Kidney (tissue), 14 donors: Measurements from ENCODE around the gene NOTCH4. TPM values are rescaled to one million over a fixed set of nuclear protein-coding genes. Genes with fewer than 3 reads are reported as not detected.
"Not testable (repeated sequence)": the region's sequence is repeated elsewhere in the genome, so short reads cannot be mapped to it uniquely, and the experiment has no call there.

Experiments
- DNase-seq, 5 donors: peaks; one replicate each; pipeline ENCODE4 v3.0.0-alpha.2; 2013 to 2020
- FAIRE-seq: peaks from 2 replicates; lab custom pipeline; 2012; peaks lifted over from hg19 to GRCh38; lab: Jason Lieb, UNC
- H3K27ac ChIP-seq, 2 donors: one replicate each; pipeline ENCODE4 v1.7.0; 2013; ENCODE audit warnings: low read depth in 2 of 2, low read length in 2 of 2, inconsistent platforms in 1 of 2
- H3K27me3 ChIP-seq: one replicate; pipeline ENCODE4 v1.7.1; 2013; ENCODE audit warnings: low read length, inconsistent platforms; ENCODE audit not compliant: control insufficient read depth, insufficient read depth
- H3K36me3 ChIP-seq, 3 donors: one replicate each; pipeline versions ENCODE4 v1.7.0 to v1.7.1; 2013; ENCODE audit warnings: low read length in 3 of 3, control low read depth in 1 of 3, inconsistent platforms in 1 of 3; ENCODE audit not compliant: insufficient read depth in 3 of 3, control insufficient read depth in 2 of 3
- H3K4me1 ChIP-seq, 3 donors: one replicate each; pipeline versions ENCODE4 v1.7.0 to v1.7.1; 2013; ENCODE audit warnings: low read length in 3 of 3, inconsistent platforms in 1 of 3, low read depth in 1 of 3; ENCODE audit not compliant: control insufficient read depth in 2 of 3, insufficient read depth in 2 of 3
- H3K4me3 ChIP-seq, 3 donors: one replicate each; pipeline versions ENCODE4 v1.7.0 to v1.8.1; 2013; ENCODE audit warnings: low read length in 3 of 3, control low read depth in 1 of 3, inconsistent platforms in 1 of 3
- H3K9ac ChIP-seq, 3 donors: one replicate each; pipeline versions ENCODE4 v1.7.0 to v1.7.1; 2013; ENCODE audit warnings: low read length in 3 of 3, control low read depth in 1 of 3, inconsistent platforms in 1 of 3
- H3K9me3 ChIP-seq, 3 donors: one replicate each; pipeline versions ENCODE4 v1.7.0 to v1.7.1; 2013; ENCODE audit warnings: low read length in 3 of 3, control low read depth in 1 of 3, inconsistent platforms in 1 of 3; ENCODE audit not compliant: control insufficient read depth in 2 of 3, insufficient read depth in 1 of 3
- intact Hi-C: fragments of 100-400 bp; cut with DNase I; formaldehyde crosslinking; loops from one replicate; pipeline ENCODE4 v1.11.1; 2022
- polyA plus RNA-seq: library from polyadenylated mRNA; stranded (reverse); fragments of 350-450 nt; fragmentation: Illumina TruSeq; extraction: RNeasy Lipid Tissue Mini Kit (QIAGEN cat#74804); gene quantifications from one replicate; pipeline ENCODE4 v1.2.3, GENCODE V29; 2014; ENCODE audit warnings: low read depth, low replicate concordance; ENCODE audit not compliant: insufficient read depth
- total RNA-seq: library from RNA; stranded (reverse); fragmentation: NEBNext Ultra II Directional; extraction: Animal tissue kit (Norgen Biotek cat#: 25700); gene quantifications from one replicate; pipeline ENCODE4 v1.2.1, GENCODE V29; 2021
- TF ChIP-seq, protein P1 (sequence below): IDR thresholded peaks from 3 replicates; pipeline ENCODE4 v1.5.1; 2012; ENCODE audit warnings: mild to moderate bottlenecking, moderate library complexity, borderline replicate concordance; ENCODE audit not compliant: insufficient read depth; ENCODE audit errors: extremely low read depth
- donor health status: control.
- donor health status: control.
- donor health status: control.
- donor health status: control.
- donor health status: control.
- donor health status: DM: yes; HTN: yes; CAD: no.
- donor health status: Normal renal cell carcinoma (clear cell type).

Gene NOTCH4
- total and polyA plus RNA-seq, 2 donors from 2014 or later, result 22.5 to 30.5 TPM

DNA sequence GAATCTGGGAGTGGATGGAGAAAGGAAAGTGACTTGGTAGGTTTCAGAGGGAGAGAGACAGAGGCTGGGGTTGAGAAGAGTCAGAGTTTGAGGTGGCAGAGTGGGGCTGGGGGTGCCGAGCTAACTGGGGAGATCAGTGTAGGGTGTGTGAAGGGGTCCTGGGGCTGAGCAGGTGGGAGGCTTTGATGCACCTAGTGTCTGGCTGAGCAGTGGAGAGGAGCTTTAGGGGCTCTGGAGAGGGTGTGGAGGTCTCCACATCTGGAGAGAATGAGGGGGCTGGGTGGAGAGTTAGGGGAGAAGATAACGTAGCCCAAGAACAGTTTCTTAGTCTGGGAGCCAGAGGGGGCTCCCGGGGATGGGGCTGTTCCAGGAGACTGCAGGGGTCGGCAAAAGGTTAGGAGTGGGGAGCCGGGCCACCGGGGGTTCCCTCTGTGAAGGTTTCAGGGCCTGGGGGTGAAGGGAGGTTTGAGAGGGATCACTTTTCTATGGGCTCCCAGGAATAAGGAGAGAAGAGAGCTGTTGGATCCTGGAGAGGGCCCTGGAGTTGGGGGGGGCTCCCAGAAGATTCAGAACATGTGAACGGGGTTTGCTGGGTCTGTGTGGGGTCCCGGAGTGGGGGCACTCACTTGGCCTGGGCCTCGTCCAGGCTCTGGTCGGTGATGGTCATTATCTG, 34.7 kb downstream of the NOTCH4 start:
- TF ChIP-seq, protein P1, sequence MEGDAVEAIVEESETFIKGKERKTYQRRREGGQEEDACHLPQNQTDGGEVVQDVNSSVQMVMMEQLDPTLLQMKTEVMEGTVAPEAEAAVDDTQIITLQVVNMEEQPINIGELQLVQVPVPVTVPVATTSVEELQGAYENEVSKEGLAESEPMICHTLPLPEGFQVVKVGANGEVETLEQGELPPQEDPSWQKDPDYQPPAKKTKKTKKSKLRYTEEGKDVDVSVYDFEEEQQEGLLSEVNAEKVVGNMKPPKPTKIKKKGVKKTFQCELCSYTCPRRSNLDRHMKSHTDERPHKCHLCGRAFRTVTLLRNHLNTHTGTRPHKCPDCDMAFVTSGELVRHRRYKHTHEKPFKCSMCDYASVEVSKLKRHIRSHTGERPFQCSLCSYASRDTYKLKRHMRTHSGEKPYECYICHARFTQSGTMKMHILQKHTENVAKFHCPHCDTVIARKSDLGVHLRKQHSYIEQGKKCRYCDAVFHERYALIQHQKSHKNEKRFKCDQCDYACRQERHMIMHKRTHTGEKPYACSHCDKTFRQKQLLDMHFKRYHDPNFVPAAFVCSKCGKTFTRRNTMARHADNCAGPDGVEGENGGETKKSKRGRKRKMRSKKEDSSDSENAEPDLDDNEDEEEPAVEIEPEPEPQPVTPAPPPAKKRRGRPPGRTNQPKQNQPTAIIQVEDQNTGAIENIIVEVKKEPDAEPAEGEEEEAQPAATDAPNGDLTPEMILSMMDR, result no peak
- Histone ChIP-seq H3K27ac (peak overlapping the region; percentile 93 to 98), H3K4me3 (peak overlapping the region; percentile 71 to 91 (median 72)), H3K4me1 (peaks cover 2 to 27% (median 8%) of the 10 kb centered on the region in 3 donors), H3K36me3 (peaks cover 6 to 13% (median 8%) of the 10 kb centered on the region in 3 donors), H3K9me3 (no peaks in the 10 kb centered on the region), H3K27me3 (no peaks in the 10 kb centered on the region), H3K9ac (peak overlapping the region; percentile 61 to 90 (median 72))
- FAIRE-seq, result no peak
- peak in 2 of 5 donors; percentile 34 to 57 for DNase-seq
- intact Hi-C loops, result no loop called here

DNA sequence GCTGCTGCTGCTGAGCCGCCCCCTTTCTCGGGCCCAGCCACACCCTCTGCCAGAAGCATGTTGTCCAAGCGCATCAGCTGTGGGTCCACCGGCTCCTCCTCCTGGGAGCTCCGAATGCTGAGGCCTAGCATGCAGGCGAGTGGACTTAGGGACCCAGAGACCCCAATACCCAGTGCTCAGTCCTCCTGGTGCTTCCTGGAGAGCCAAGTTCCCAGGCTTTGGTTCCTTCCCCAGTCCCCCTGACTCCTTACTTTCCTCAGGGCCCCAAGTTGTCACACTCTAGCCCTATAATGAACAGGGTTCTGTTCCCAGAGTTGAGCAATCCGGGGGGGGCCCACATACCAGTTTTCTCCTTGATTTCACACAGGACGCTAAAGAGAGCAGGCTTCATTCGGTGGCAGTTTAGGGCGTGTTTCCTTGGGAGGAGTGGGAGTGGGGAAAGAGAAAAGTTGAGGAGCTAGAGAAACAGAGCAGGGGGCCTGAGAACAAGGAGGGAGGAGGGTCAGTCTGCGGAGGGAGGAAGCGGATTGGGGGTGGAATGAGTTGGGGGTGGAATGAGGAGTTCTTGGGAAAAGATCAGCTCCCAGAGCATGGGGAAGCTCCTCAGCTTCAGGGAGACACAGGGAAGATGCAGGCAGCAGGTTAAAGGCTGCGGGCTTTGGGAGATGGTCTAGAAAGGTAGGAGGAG, 35.3 kb downstream of the NOTCH4 start:
- peaks cover 6 to 13% (median 8%) of the 10 kb centered on the region in 3 donors for H3K36me3 ChIP-seq
- H3K27ac ChIP-seq, result peak overlapping the region; percentile 93 to 98
- TF ChIP-seq, protein P1, result no peak
- no peaks in the 10 kb centered on the region for H3K27me3 ChIP-seq
- peak overlapping the region; percentile 61 to 90 (median 72) for H3K9ac ChIP-seq
- H3K9me3 ChIP-seq, result no peaks in the 10 kb centered on the region
- intact Hi-C loops, result no loop called here
- FAIRE-seq (no peak), DNase-seq (peak in 4 of 5 donors; percentile 24 to 56 (median 50))
- H3K4me3 ChIP-seq, result peak overlapping the region; percentile 71 to 91 (median 72)
- peaks cover 2 to 27% (median 8%) of the 10 kb centered on the region in 3 donors for H3K4me1 ChIP-seq

DNA sequence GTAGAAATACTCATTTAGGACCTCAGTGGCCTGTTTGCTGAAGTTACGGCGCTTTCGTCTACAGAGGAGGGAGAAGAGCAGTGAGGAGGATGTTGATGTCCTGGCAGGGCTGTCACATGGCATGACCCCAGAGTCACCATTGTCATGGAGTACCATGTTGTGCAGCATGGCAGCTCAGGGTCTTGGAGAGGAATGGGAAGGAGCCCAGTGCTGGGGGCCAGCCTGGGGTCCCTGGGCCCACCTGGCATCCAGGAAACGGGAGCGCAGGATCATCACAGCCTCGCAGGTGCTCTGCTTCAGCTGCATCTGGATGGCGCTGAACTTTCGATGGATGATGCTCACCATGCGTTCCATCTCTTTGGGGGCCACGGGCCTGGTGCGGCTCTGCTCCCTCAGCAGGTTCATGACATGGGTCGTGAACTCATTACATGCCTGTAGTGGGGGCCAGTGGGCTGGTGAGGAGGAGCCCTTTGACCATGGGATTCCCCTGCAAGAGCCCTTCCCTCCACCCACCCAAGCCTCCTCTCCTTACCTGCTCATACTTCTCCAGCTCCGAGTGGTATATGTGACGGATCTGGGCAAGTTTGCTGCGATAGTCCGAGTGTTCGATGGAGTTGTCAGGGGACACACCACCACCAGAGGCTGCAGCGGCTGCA, 36.0 kb downstream of the NOTCH4 start:
- H3K27ac ChIP-seq, H3K27me3 ChIP-seq, FAIRE-seq, H3K4me3 ChIP-seq, H3K9me3 ChIP-seq, intact Hi-C loops, H3K9ac ChIP-seq: not testable (repeated sequence)
- peaks cover 6 to 16% (median 8%) of the 10 kb centered on the region in 3 donors for H3K36me3 ChIP-seq
- peaks cover 2 to 27% (median 8%) of the 10 kb centered on the region in 3 donors for H3K4me1 ChIP-seq
- peak in 2 of 5 donors; percentile 38 to 57 for DNase-seq
